CD14-positive monocyte (primary cell): ENCODE measurements around the gene NME7. TPM values are rescaled to one million over a fixed set of nuclear protein-coding genes. Genes with fewer than 3 reads are reported as not detected.

Source experiments
- DNase-seq, 3 donors: peaks; one replicate each; pipeline ENCODE4 v3.0.0-alpha.2; 2011 to 2022
- H2AFZ ChIP-seq: 2 replicates; pipeline ENCODE4 v1.6.0; 2012; ENCODE audit warnings: mild to moderate bottlenecking, low read depth, low read length, inconsistent platforms; ENCODE audit not compliant: insufficient read depth, poor library complexity, severe bottlenecking
- H3K27ac ChIP-seq, 2 donors: 1 replicate in 1 of 2; 2 replicates in 1 of 2; pipeline ENCODE4 v1.5.1; 2012 to 2013; ENCODE audit warnings: low read length in 2 of 2, control low read depth in 1 of 2, inconsistent platforms in 1 of 2, low read depth in 1 of 2, mild to moderate bottlenecking in 1 of 2
- H3K27me3 ChIP-seq, 2 donors: one replicate each; pipeline versions ENCODE4 v1.6.0 to v1.6.1; 2011 to 2013; ENCODE audit warnings: low read length in 2 of 2; ENCODE audit not compliant: control insufficient read depth in 2 of 2, insufficient read depth in 2 of 2
- H3K36me3 ChIP-seq, 2 donors: replicated peaks in 1 of 2; 1 replicate in 1 of 2; 2 replicates in 1 of 2; pipeline versions ENCODE4 v1.5.1 to v1.6.1; 2012 to 2013; ENCODE audit warnings: low read length in 2 of 2, control low read depth in 1 of 2, inconsistent platforms in 1 of 2, mild to moderate bottlenecking in 1 of 2; ENCODE audit not compliant: insufficient read depth in 2 of 2, control insufficient read depth in 1 of 2
- H3K4me1 ChIP-seq, 2 donors: 1 replicate in 1 of 2; 2 replicates in 1 of 2; pipeline versions ENCODE4 v1.5.1 to v1.6.1; 2012 to 2013; ENCODE audit warnings: low read length in 2 of 2, control low read depth in 1 of 2, inconsistent platforms in 1 of 2, mild to moderate bottlenecking in 1 of 2, moderate library complexity in 1 of 2; ENCODE audit not compliant: insufficient read depth in 2 of 2, control insufficient read depth in 1 of 2
- H3K4me2 ChIP-seq: replicated peaks from 2 replicates; pipeline ENCODE3; 2012; ENCODE audit warnings: low read length, moderate library complexity, mild to moderate bottlenecking; ENCODE audit not compliant: poor library complexity, severe bottlenecking; ENCODE audit errors: extremely low read depth
- H3K4me3 ChIP-seq, 3 experiments: fragments of 200-600 bp in 1 of 3; sonication (generic) in 1 of 3; replicated peaks in 1 of 3; 1 replicate in 2 of 3; 2 replicates in 1 of 3; pipeline ENCODE4 v1.5.1; 2011 to 2013; ENCODE audit warnings: low read length in 3 of 3, mild to moderate bottlenecking in 3 of 3, control low read depth in 2 of 3, low read depth in 2 of 3, inconsistent platforms in 1 of 3, moderate library complexity in 1 of 3
- H3K79me2 ChIP-seq: 2 replicates; pipeline ENCODE4 v1.6.0; 2012; ENCODE audit warnings: mild to moderate bottlenecking, control low read depth, inconsistent platforms, low read length, moderate library complexity; ENCODE audit not compliant: insufficient read depth
- H3K9ac ChIP-seq: 2 replicates; pipeline ENCODE4 v1.6.0; 2017; ENCODE audit warnings: low read length, mild to moderate bottlenecking; ENCODE audit not compliant: insufficient read depth, poor library complexity, severe bottlenecking
- H3K9me3 ChIP-seq, 2 donors: replicated peaks in 1 of 2; 1 replicate in 1 of 2; 2 replicates in 1 of 2; pipeline versions ENCODE4 v1.5.1 to v1.6.1; 2012 to 2013; ENCODE audit warnings: low read length in 2 of 2, control low read depth in 1 of 2; ENCODE audit not compliant: control insufficient read depth in 1 of 2, insufficient read depth in 1 of 2
- H4K20me1 ChIP-seq: 2 replicates; pipeline ENCODE4 v1.6.0; 2012; ENCODE audit warnings: mild to moderate bottlenecking, low read length, control low read depth, moderate library complexity; ENCODE audit not compliant: insufficient read depth
- H3K27ac Mint-ChIP-seq, 7 donors: one replicate each; pipeline ENCODE4 v1.8.0; 2020; ENCODE audit warnings: mild to moderate bottlenecking in 7 of 7, mixed read lengths in 7 of 7, moderate library complexity in 6 of 7, inconsistent platforms in 2 of 7
- H3K27me3 Mint-ChIP-seq, 3 donors: one replicate each; pipeline ENCODE4 v1.8.0; 2021 to 2022; ENCODE audit warnings: low read depth in 3 of 3, mild to moderate bottlenecking in 3 of 3, mixed read lengths in 3 of 3, moderate library complexity in 3 of 3, inconsistent platforms in 1 of 3
- H3K36me3 Mint-ChIP-seq, 2 donors: one replicate each; pipeline ENCODE4 v1.8.0; 2020; ENCODE audit warnings: mixed read lengths in 2 of 2, inconsistent platforms in 1 of 2, mild to moderate bottlenecking in 1 of 2
- H3K4me1 Mint-ChIP-seq: one replicate; pipeline ENCODE4 v1.8.0; 2020; ENCODE audit warnings: mild to moderate bottlenecking, mixed read lengths
- H3K4me3 Mint-ChIP-seq, 2 donors: one replicate each; pipeline ENCODE4 v1.8.0; 2020; ENCODE audit warnings: mild to moderate bottlenecking in 2 of 2, mixed read lengths in 2 of 2, moderate library complexity in 1 of 2
- H3K9me3 Mint-ChIP-seq, 7 donors: one replicate each; pipeline ENCODE4 v1.8.0; 2020 to 2022; ENCODE audit warnings: mixed read lengths in 7 of 7, mild to moderate bottlenecking in 6 of 7, moderate library complexity in 6 of 7, inconsistent platforms in 2 of 7
- CTCF ChIP-seq: fragments of 200-600 bp; IDR thresholded peaks from one replicate; pipeline ENCODE4 v1.8.0; 2022; ENCODE audit warnings: antibody characterized with exemption, mild to moderate bottlenecking
- WGBS: methylation state at CpG from one replicate; pipeline ENCODE4 v1.1.5; 2013; ENCODE audit warnings: missing lambda C conversion rate; ENCODE audit not compliant: insufficient coverage; 5-methylcytosine and 5-hydroxymethylcytosine counted together
- intact Hi-C, 2 donors: fragments of 100-400 bp; cut with micrococcal nuclease; formaldehyde crosslinking; loops; one replicate each; pipeline versions ENCODE4 v1.15.0 to v1.15.1; 2023
- polyA plus RNA-seq, 3 donors: library from polyadenylated mRNA; depleted of rRNA in 1 of 3; unstranded in 2 of 3; stranded (reverse) in 1 of 3; fragments of 300-500 nt in 2 of 3; fragments of >200 nt in 1 of 3; fragmentation: Illumina TruSeq in 2 of 3; gene quantifications; 1 replicate in 2 of 3; 2 replicates in 1 of 3; pipeline ENCODE4 v1.2.3, GENCODE V29; 2012 to 2021

The NME7 gene
- polyA plus RNA-seq, 3 donors = 3.5 to 8.0 (median 6.0) TPM

- Mint-ChIP-seq H3K4me1 (no peaks in the 10 kb centered on the region), H3K27me3 (no peaks in the 10 kb centered on the region), H3K27ac (no peak overlapping the region), H3K4me3 (no peak overlapping the region), H3K9me3 (peaks cover 0 to 6% (median 0%) of the 10 kb centered on the region in 7 donors), H3K36me3 (no peaks in the 10 kb centered on the region)
- Histone ChIP-seq H3K9me3 (no peaks in the 10 kb centered on the region), H3K79me2 (no peaks in the 10 kb centered on the region), H3K4me2 (no peak overlapping the region), H3K27me3 (no peaks in the 10 kb centered on the region), H4K20me1 (no peaks in the 10 kb centered on the region), H3K9ac (no peak overlapping the region), H3K4me3 (no peak overlapping the region), H2AFZ (no peak overlapping the region), H3K4me1 (no peaks in the 10 kb centered on the region), H3K27ac (no peak overlapping the region), H3K36me3 (no peaks in the 10 kb centered on the region)
- TF ChIP-seq CTCF = no peak
- no peak for DNase-seq
- WGBS = 86% methylated on average over 1 of the region's 3 CpGs
- intact Hi-C loops = no loop called here
Measured at GRCh38 chr1:169250795-169251194, 116.8 kb downstream of the NME7 start.

GRCh38 chr1:169250022-169250421 is 117.6 kb downstream of the NME7 start:
- Histone ChIP-seq H3K4me3 (no peak overlapping the region), H4K20me1 (no peaks in the 10 kb centered on the region), H3K79me2 (no peaks in the 10 kb centered on the region), H3K9me3 (no peaks in the 10 kb centered on the region), H2AFZ (no peak overlapping the region), H3K36me3 (no peaks in the 10 kb centered on the region), H3K9ac (no peak overlapping the region), H3K4me2 (no peak overlapping the region), H3K27ac (no peak overlapping the region), H3K27me3 (no peaks in the 10 kb centered on the region), H3K4me1 (no peaks in the 10 kb centered on the region)
- WGBS = no CpG with 5 or more reads among the region's 2 CpGs
- Mint-ChIP-seq H3K36me3 (no peaks in the 10 kb centered on the region), H3K9me3 (peaks cover 0 to 6% (median under 1%) of the 10 kb centered on the region in 7 donors), H3K27ac (no peak overlapping the region), H3K4me3 (no peak overlapping the region), H3K27me3 (no peaks in the 10 kb centered on the region), H3K4me1 (no peaks in the 10 kb centered on the region)
- no peak for TF ChIP-seq CTCF
- no peak for DNase-seq
- intact Hi-C loops = no loop called here
